Hepatocyte (in vitro differentiated cells): ENCODE data around the gene TLR3. TPM values are rescaled to one million over a fixed set of nuclear protein-coding genes. Genes with fewer than 3 reads are reported as not detected.

Experiments used
- DNase-seq: peaks from one replicate; pipeline ENCODE4 v3.0.0-alpha.2; 2016; ENCODE audit warnings: low spot score
- H2AFZ ChIP-seq: fragments of 200-600 bp; sonication (generic); 2 replicates; pipeline ENCODE4 v1.6.0; 2016; ENCODE audit warnings: antibody characterized with exemption, mild to moderate bottlenecking
- H3K27ac ChIP-seq: fragments of 200-600 bp; sonication (generic); 2 replicates; pipeline ENCODE4 v1.5.1; 2016; ENCODE audit warnings: mild to moderate bottlenecking
- H3K27me3 ChIP-seq: fragments of 200-600 bp; sonication (generic); 2 replicates; pipeline ENCODE4 v1.6.1; 2016
- H3K36me3 ChIP-seq: fragments of 200-600 bp; sonication (generic); replicated peaks from 2 replicates; pipeline ENCODE4 v1.5.1; 2016; ENCODE audit warnings: low read depth; ENCODE audit not compliant: insufficient read depth
- H3K4me1 ChIP-seq: fragments of 200-600 bp; sonication (generic); 2 replicates; pipeline ENCODE4 v1.5.1; 2016; ENCODE audit warnings: mild to moderate bottlenecking, moderate library complexity; ENCODE audit not compliant: insufficient read depth
- H3K4me2 ChIP-seq: fragments of 200-600 bp; sonication (generic); 2 replicates; pipeline ENCODE4 v1.6.0; 2016
- H3K4me3 ChIP-seq: fragments of 200-600 bp; sonication (generic); 2 replicates; pipeline ENCODE4 v1.5.1; 2016; ENCODE audit warnings: mild to moderate bottlenecking
- H3K79me2 ChIP-seq: fragments of 200-600 bp; sonication (generic); 2 replicates; pipeline ENCODE4 v1.6.0; 2017; ENCODE audit warnings: mild to moderate bottlenecking
- H3K9me2 ChIP-seq: fragments of 200-600 bp; sonication (generic); replicated peaks from 2 replicates; pipeline ENCODE4 v1.6.0; 2017; ENCODE audit warnings: mild to moderate bottlenecking; ENCODE audit not compliant: insufficient read depth
- H3K9me3 ChIP-seq: fragments of 200-600 bp; sonication (generic); 2 replicates; pipeline ENCODE4 v1.5.1; 2016; ENCODE audit warnings: low read depth, mild to moderate bottlenecking
- H4K20me1 ChIP-seq: fragments of 200-600 bp; sonication (generic); 2 replicates; pipeline ENCODE4 v1.6.0; 2016; ENCODE audit warnings: mild to moderate bottlenecking; ENCODE audit not compliant: insufficient read depth, poor library complexity, severe bottlenecking
- CTCF ChIP-seq: fragments of 200-600 bp; sonication (generic); IDR thresholded peaks from 2 replicates; pipeline ENCODE4 v1.5.1; 2016; ENCODE audit warnings: antibody characterized with exemption, mild to moderate bottlenecking; ENCODE audit not compliant: poor library complexity
- EZH2 ChIP-seq: fragments of 200-600 bp; sonication (generic); IDR thresholded peaks from 2 replicates; pipeline ENCODE4 v1.6.1; 2016; ENCODE audit warnings: antibody characterized with exemption, mild to moderate bottlenecking, borderline replicate concordance
- EZH2phosphoT487 ChIP-seq: fragments of 200-600 bp; sonication (generic); IDR thresholded peaks from one replicate; pipeline ENCODE4 v1.6.1; 2018; ENCODE audit warnings: antibody characterized with exemption, mild to moderate bottlenecking, low read depth, moderate library complexity; ENCODE audit not compliant: unreplicated experiment, severe bottlenecking
- WGBS: methylation state at CpG from one replicate; pipeline ENCODE4 v1.1.6; 2016; ENCODE audit warnings: low lambda C conversion rate; ENCODE audit errors: missing lambda C conversion rate; 5-methylcytosine and 5-hydroxymethylcytosine counted together
- polyA plus RNA-seq: library from polyadenylated mRNA; unstranded; fragments of >200 nt; fragmentation: Nextera tagmentation; extraction: Ambion mirVana; gene quantifications from 2 replicates; pipeline ENCODE4 v1.2.1, GENCODE V29; 2016
- total RNA-seq: library from RNA; depleted of rRNA; stranded (reverse); fragments of >200 nt; gene quantifications from 2 replicates; pipeline ENCODE4 v1.2.3, GENCODE V29; 2014

TLR3 gene
- total and polyA plus RNA-seq, 2 experiments from 2014 or later: 1.6 to 7.3 TPM

GRCh38 chr4:186095406-186095805 lies 26.4 kb downstream of the TLR3 start:
- Histone ChIP-seq H3K4me2 (no peak overlapping the region), H3K9me3 (no peaks in the 10 kb centered on the region), H3K27me3 (no peaks in the 10 kb centered on the region), H3K36me3 (no peaks in the 10 kb centered on the region), H3K4me3 (no peak overlapping the region), H3K9me2 (no peaks in the 10 kb centered on the region), H3K4me1 (no peaks in the 10 kb centered on the region), H3K27ac (no peak overlapping the region), H3K79me2 (no peaks in the 10 kb centered on the region), H4K20me1 (no peaks in the 10 kb centered on the region), H2AFZ (no peak overlapping the region)
- no peak for DNase-seq
- WGBS: 83% methylated on average over 13 of the region's 13 CpGs
- TF ChIP-seq EZH2 (no peak), EZH2phosphoT487 (no peak), CTCF (no peak)

- 71% methylated on average over 9 of the region's 9 CpGs for WGBS
- H3K27ac ChIP-seq: no peak overlapping the region
Measured at GRCh38 chr4:186096681-186097165, 27.8 kb downstream of the TLR3 start.

GRCh38 chr4:186097386-186097785 lies 28.4 kb downstream of the TLR3 start:
- H3K9me2 ChIP-seq: no peaks in the 10 kb centered on the region
- H4K20me1 ChIP-seq: no peaks in the 10 kb centered on the region
- WGBS: 83% methylated on average over 5 of the region's 5 CpGs
- DNase-seq: no peak
- no peak overlapping the region for H3K27ac ChIP-seq
- no peak overlapping the region for H2AFZ ChIP-seq
- no peaks in the 10 kb centered on the region for H3K9me3 ChIP-seq
- H3K36me3 ChIP-seq: no peaks in the 10 kb centered on the region
- no peaks in the 10 kb centered on the region for H3K79me2 ChIP-seq
- no peak overlapping the region for H3K4me2 ChIP-seq
- no peak for TF ChIP-seq CTCF
- TF ChIP-seq EZH2phosphoT487: no peak
- TF ChIP-seq EZH2: no peak
- H3K4me1 ChIP-seq: no peaks in the 10 kb centered on the region
- H3K27me3 ChIP-seq: no peaks in the 10 kb centered on the region
- no peak overlapping the region for H3K4me3 ChIP-seq

More at GRCh38 chr4:186096681-186097165, 27.8 kb downstream of the TLR3 start:
- no peak overlapping the region for H2AFZ ChIP-seq
- H3K79me2 ChIP-seq: no peaks in the 10 kb centered on the region
- no peaks in the 10 kb centered on the region for H3K27me3 ChIP-seq
- no peaks in the 10 kb centered on the region for H3K9me3 ChIP-seq
- no peaks in the 10 kb centered on the region for H4K20me1 ChIP-seq
- TF ChIP-seq EZH2 (no peak), CTCF (no peak), EZH2phosphoT487 (no peak)
- DNase-seq: no peak
- H3K9me2 ChIP-seq: no peaks in the 10 kb centered on the region
- no peaks in the 10 kb centered on the region for H3K4me1 ChIP-seq
- H3K4me3 ChIP-seq: no peak overlapping the region
- no peak overlapping the region for H3K4me2 ChIP-seq
- H3K36me3 ChIP-seq: no peaks in the 10 kb centered on the region

- no peaks in the 10 kb centered on the region for H3K79me2 ChIP-seq
- no peaks in the 10 kb centered on the region for H3K4me1 ChIP-seq
- H3K27ac ChIP-seq: no peak overlapping the region
- no peaks in the 10 kb centered on the region for H3K36me3 ChIP-seq
- 92% methylated on average over 12 of the region's 12 CpGs for WGBS
- H3K4me3 ChIP-seq: no peak overlapping the region
- no peak for DNase-seq
- no peak overlapping the region for H3K4me2 ChIP-seq
- no peak overlapping the region for H2AFZ ChIP-seq
- H4K20me1 ChIP-seq: no peaks in the 10 kb centered on the region
- peaks cover 6% of the 10 kb centered on the region for H3K27me3 ChIP-seq
- TF ChIP-seq EZH2phosphoT487 (no peak), EZH2 (no peak), CTCF (no peak)
- H3K9me3 ChIP-seq: no peaks in the 10 kb centered on the region
- H3K9me2 ChIP-seq: no peaks in the 10 kb centered on the region
Measured at GRCh38 chr4:186102931-186103330, 34.0 kb downstream of the TLR3 start.
